ENCODE data around the gene PADI1. TPM values are rescaled to one million over a fixed set of nuclear protein-coding genes. Genes with fewer than 3 reads are reported as not detected.
A peak's percentile ranks its signal among the peaks of the same experiment; 100 is the strongest.

Gene PADI1
- total and polyA plus RNA-seq, 2 of the 8 experiments (the other 6 are each of a cell fraction or from before 2014, with no cell fraction given), result 0.20 to 0.30 TPM

GRCh38 chr1:17192394-17193221, 12.3 kb upstream of the PADI1 start:
- H3K4me2 ChIP-seq (ENCODE audit: insufficient read depth in 1 of 2, low read depth in 2 of 2, low read length in 2 of 2), result no peak overlapping the region
- no peaks in the 10 kb centered on the region for H3K79me2 ChIP-seq (ENCODE audit: control insufficient read depth in 1 of 2, insufficient read depth in 2 of 2, low read length in 2 of 2)
- H3K18ac ChIP-seq (ENCODE audit: extremely low read depth, low read length), result no peak overlapping the region
- H3K14ac ChIP-seq (ENCODE audit: insufficient read length), result no peak overlapping the region
- FAIRE-seq (no peak), DNase-seq (ENCODE audit: low read depth in 1 of 2, low spot score in 2 of 2) (no peak)
- no peaks in the 10 kb centered on the region for H3K36me3 ChIP-seq (ENCODE audit: control insufficient read depth in 2 of 4, insufficient read depth in 4 of 4, low read length in 3 of 4)
- 0 out of 2 replicates have a peak overlapping the region, but pooled peaks have one; percentile 18 for H2BK15ac ChIP-seq (ENCODE audit: low read length)
- no peak overlapping the region for H3K9ac ChIP-seq (replicated peaks in 1 of 4; ENCODE audit: extremely low read depth in 1 of 4, low read depth in 3 of 4, low read length in 3 of 4)
- H3K56ac ChIP-seq (replicated peaks; ENCODE audit: insufficient read length, low read depth, low read length), result no peak overlapping the region
- H2BK12ac ChIP-seq (ENCODE audit: low read depth, low read length), result peak overlapping the region; percentile 35; the same call in 1 of the 2 replicates
- no peak overlapping the region for H3K4me3 ChIP-seq (ENCODE audit: extremely low read depth in 1 of 4, insufficient read depth in 2 of 4, low read depth in 3 of 4, low read length in 4 of 4)
- POLR2A ChIA-PET (ENCODE audit: partially characterized antibody), result interaction anchor here (1.5 kb wide), 1 partner anchor 15 kb away, joined by 3 read pairs; no protein-coding TSS in a partner anchor
- peaks cover 0 to 4% (median 0%) of the 10 kb centered on the region in 4 experiments; a peak in 2 of 7 replicates for H3K4me1 ChIP-seq (replicated peaks in 1 of 4; ENCODE audit: control insufficient read depth in 3 of 4, insufficient read depth in 4 of 4, low read length in 3 of 4)
- H4K5ac ChIP-seq (ENCODE audit: insufficient read length, low read depth, low read length), result no peak overlapping the region
- WGBS, 2 experiments (ENCODE audit: extremely low coverage in 1 of 2, insufficient coverage in 1 of 2, insufficient read length in 1 of 2, insufficient replicate concordance in 2 of 2, low coverage in 1 of 2, low lambda C conversion rate in 2 of 2, missing lambda C conversion rate in 1 of 2), result 81% methylated on average over 13 of the region's 13 CpGs; no CpG with 5 or more reads in 1 of the 2 experiments
- no peak overlapping the region for H4K91ac ChIP-seq (replicated peaks; ENCODE audit: insufficient read length, low read length)
- H2BK120ac ChIP-seq (replicated peaks; ENCODE audit: low read depth, low read length), result no peak overlapping the region
- H2AK5ac ChIP-seq (ENCODE audit: low read depth, low read length), result no peak overlapping the region
- CTCF ChIA-PET (ENCODE audit: partially characterized antibody), result interaction anchor here (0.7 to 1.6 kb wide), 5 partner anchors 33 to 200 kb away, joined by 3 to 4 read pairs (median 3); no protein-coding TSS in a partner anchor
- no peak overlapping the region for H2BK20ac ChIP-seq (ENCODE audit: low read length)
- peak; percentile 84 for TF ChIP-seq CEBPB (IDR thresholded peaks at IDR 0.05; ENCODE audit: low read depth, low read length)
- no peak for TF ChIP-seq GTF2F1 (IDR thresholded peaks at IDR 0.05; ENCODE audit: borderline replicate concordance, low read depth, low read length)
- H4K20me1 ChIP-seq (replicated peaks in 1 of 2; ENCODE audit: control insufficient read depth in 1 of 2, insufficient read depth in 2 of 2, low read length in 2 of 2), result no peaks in the 10 kb centered on the region
- peaks cover 2 to 3% of the 10 kb centered on the region in 2 experiments; a peak in 1 of 4 replicates for H3K9me3 ChIP-seq (ENCODE audit: insufficient read depth in 2 of 2, low read depth in 1 of 2, low read length in 1 of 2)
- H2AFZ ChIP-seq (ENCODE audit: low read length), result no peak overlapping the region
- no peaks in the 10 kb centered on the region for H3K27me3 ChIP-seq (replicated peaks in 1 of 4; ENCODE audit: control insufficient read depth in 3 of 4, extremely low read depth in 1 of 4, insufficient read depth in 3 of 4, low read length in 3 of 4)
- no peak overlapping the region for H4K8ac ChIP-seq (ENCODE audit: extremely low read depth, insufficient read depth, low read length)
- no peak overlapping the region for H2BK5ac ChIP-seq (ENCODE audit: low read depth, low read length)
- H3K27ac ChIP-seq (ENCODE audit: low read depth, low read length), result no peak overlapping the region
- H3K79me1 ChIP-seq (ENCODE audit: low read depth, low read length), result no peaks in the 10 kb centered on the region
- no peaks in the 10 kb centered on the region for H3K23me2 ChIP-seq (ENCODE audit: low read depth, low read length)
- no peak overlapping the region for H3K4ac ChIP-seq (replicated peaks; ENCODE audit: insufficient read length, low read depth, low read length)
- no peak overlapping the region for H3K23ac ChIP-seq (ENCODE audit: insufficient read length)
